ENCODE data around the gene CCDC152. TPM values are rescaled to one million over a fixed set of nuclear protein-coding genes. Genes with fewer than 3 reads are reported as not detected.

Gene CCDC152
- total RNA-seq, 6 donors from 2014 or later = 0.11 to 8.4 (median 0.58) TPM

DNA sequence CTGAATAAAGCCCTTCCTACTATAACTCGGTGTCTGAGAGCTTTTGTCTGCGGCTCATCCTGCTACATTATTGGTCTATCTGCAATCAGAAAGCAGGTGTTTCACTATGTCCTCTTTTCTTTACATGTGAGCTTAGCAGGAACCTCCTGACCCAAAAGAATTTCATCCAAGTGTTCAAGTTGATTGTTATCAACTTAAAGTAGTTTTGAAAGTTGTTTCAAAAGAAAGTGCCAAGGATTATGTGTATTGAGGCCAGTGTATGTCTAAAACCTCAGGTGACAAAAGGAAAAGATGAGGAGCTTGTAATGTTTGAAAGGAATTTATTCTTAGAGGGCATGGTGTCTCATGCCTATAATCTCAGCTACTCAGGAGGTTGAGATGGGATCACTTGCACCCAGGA is 63.1 kb downstream of the CCDC152 start:
- no peak overlapping the region for H3K4me3 ChIP-seq
- peak overlapping the region in 3 of 4 donors; percentile 30 to 50 (median 44) for H3K27ac ChIP-seq
- H3K9me3 ChIP-seq = no peaks in the 10 kb centered on the region
- no peaks in the 10 kb centered on the region for H3K36me3 ChIP-seq
- no peaks in the 10 kb centered on the region for H3K4me1 ChIP-seq
- ATAC-seq (ENCODE audit: low FRiP score in 2 of 2) (no peak), DNase-seq (no peak)
- 60 to 76% methylated on average over 2 of the region's 2 CpGs for WGBS, 2 donors
- H3K27me3 ChIP-seq = no peaks in the 10 kb centered on the region
- no peak for TF ChIP-seq EP300 (IDR thresholded peaks at IDR 0.05)
- TF ChIP-seq, protein P1, sequence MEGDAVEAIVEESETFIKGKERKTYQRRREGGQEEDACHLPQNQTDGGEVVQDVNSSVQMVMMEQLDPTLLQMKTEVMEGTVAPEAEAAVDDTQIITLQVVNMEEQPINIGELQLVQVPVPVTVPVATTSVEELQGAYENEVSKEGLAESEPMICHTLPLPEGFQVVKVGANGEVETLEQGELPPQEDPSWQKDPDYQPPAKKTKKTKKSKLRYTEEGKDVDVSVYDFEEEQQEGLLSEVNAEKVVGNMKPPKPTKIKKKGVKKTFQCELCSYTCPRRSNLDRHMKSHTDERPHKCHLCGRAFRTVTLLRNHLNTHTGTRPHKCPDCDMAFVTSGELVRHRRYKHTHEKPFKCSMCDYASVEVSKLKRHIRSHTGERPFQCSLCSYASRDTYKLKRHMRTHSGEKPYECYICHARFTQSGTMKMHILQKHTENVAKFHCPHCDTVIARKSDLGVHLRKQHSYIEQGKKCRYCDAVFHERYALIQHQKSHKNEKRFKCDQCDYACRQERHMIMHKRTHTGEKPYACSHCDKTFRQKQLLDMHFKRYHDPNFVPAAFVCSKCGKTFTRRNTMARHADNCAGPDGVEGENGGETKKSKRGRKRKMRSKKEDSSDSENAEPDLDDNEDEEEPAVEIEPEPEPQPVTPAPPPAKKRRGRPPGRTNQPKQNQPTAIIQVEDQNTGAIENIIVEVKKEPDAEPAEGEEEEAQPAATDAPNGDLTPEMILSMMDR (IDR thresholded peaks at IDR 0.05) = no peak
- no peak for TF ChIP-seq POLR2A (IDR thresholded peaks at IDR 0.05)
- no peak for TF ChIP-seq POLR2AphosphoS5 (IDR thresholded peaks at IDR 0.05)

DNA sequence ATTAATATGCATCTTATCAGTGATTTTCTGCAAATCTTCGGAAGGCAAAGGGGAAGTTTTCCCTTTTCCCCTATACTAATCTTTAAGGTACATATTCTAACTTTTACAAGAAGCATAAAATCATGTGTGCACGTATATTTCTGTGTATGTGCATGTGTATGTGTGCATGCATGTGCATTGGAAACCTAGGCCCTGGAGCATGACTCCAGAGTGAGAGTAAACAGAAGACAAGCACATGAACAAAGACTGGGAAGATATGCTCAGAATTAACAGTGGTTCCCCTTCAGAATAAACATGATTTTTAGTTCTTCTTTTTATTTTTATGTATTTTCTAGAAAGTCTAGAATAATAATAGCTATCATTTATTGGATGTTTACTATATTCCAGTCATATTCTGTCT is 65.9 kb downstream of the CCDC152 start:
- Histone ChIP-seq H3K4me1 (peaks cover 0 to 2% (median 0%) of the 10 kb centered on the region in 4 donors), H3K27ac (no peak overlapping the region), H3K36me3 (no peaks in the 10 kb centered on the region), H3K4me3 (no peak overlapping the region), H3K9me3 (no peaks in the 10 kb centered on the region), H3K27me3 (no peaks in the 10 kb centered on the region)
- ATAC-seq (ENCODE audit: low FRiP score in 2 of 2) (no peak), DNase-seq (no peak)
- TF ChIP-seq EP300 (IDR thresholded peaks at IDR 0.05) = no peak
- TF ChIP-seq POLR2AphosphoS5 (IDR thresholded peaks at IDR 0.05) = no peak
- TF ChIP-seq, protein P1 (IDR thresholded peaks at IDR 0.05) = no peak
- no peak for TF ChIP-seq POLR2A (IDR thresholded peaks at IDR 0.05)
- WGBS, 2 donors = 84 to 86% methylated on average over 2 of the region's 2 CpGs

DNA sequence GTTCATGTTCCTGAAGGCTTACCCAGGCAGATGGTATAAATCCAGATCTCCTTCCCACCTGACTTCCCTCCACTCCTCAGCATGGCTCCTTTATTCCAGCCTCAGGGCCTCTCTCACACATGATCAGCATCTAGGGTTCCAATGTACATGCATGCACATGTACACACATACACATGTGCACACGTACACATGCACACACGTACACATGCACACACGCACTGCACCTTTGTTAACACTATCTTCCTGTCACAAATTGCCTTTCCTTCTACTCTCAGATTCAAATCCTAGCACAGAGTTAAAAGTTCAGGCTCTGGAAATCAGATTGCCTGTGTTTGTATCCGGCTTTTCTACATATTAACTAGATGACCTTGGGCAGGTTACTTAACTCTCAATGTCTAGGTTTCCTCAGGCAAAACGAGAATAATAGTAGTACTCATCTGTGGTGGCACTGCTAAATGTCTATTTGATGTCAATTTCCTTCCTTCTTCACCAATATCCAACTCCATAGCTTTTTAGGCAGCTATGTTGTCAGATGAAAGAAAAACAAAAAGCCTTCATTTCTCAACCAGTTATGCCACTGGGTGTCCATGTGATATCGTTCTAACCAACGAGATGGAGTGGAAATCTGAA is 67.8 kb downstream of the CCDC152 start:
- no peak for ATAC-seq (ENCODE audit: low FRiP score in 2 of 2)

DNA sequence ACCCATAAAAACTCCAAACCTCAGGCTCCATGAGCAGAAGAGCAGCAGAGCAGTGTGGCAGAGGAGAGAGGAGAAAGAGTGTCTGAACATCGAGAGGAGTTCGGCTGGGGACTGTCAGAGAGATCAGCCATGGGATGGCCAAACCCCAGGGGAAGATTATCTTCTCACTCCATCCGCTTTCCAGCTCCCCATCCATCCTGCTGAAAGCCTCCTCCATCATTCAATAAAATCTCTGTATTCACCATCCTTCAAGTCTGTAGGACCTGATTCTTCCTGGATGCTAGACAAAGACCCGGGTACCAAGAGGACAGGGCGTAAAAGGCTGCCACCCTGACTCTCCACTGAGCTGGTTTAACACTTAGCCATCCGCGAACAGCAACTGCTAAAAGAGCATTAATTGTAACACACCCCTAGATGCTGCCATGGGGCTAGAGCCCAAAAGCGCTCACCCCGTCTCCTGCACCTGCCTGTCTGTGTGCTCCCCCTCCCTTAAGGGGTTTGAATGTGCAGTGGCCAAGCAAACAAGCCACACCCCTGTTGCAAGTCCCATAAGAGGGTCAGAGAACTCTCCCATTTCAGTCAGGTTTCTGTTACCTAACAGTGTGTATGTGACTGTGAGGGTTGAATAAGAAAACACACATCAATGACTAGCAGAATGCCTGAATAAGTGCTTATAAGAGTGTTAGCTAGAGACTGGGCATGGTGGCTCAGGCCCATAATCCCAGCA is 69.0 kb downstream of the CCDC152 start:
- no peaks in the 10 kb centered on the region for H3K9me3 ChIP-seq
- TF ChIP-seq, protein P1 (IDR thresholded peaks at IDR 0.05) = no peak
- TF ChIP-seq EP300 (IDR thresholded peaks at IDR 0.05) (no peak), POLR2AphosphoS5 (IDR thresholded peaks at IDR 0.05) (peak in 1 of 2 donors; percentile 30), POLR2A (IDR thresholded peaks at IDR 0.05) (peak in 1 of 4 donors; percentile 11)
- peak overlapping the region in 1 of 4 donors; percentile 18 for H3K27ac ChIP-seq
- peaks cover 0 to 2% (median 0%) of the 10 kb centered on the region in 4 donors for H3K4me1 ChIP-seq
- WGBS, 2 donors = 58 to 85% methylated on average over 8 to 9 of the region's 9 CpGs
- ATAC-seq (ENCODE audit: low FRiP score in 2 of 2) (peak; percentile 28 to 77), DNase-seq (peak in 1 of 2 donors; percentile 44)
- H3K36me3 ChIP-seq = no peaks in the 10 kb centered on the region
- no peak overlapping the region for H3K4me3 ChIP-seq
- no peaks in the 10 kb centered on the region for H3K27me3 ChIP-seq

More for the DNA sequence above, 67.8 kb downstream of the CCDC152 start:
- no peak overlapping the region for H3K4me3 ChIP-seq
- H3K4me1 ChIP-seq = peaks cover 0 to 2% (median 0%) of the 10 kb centered on the region in 4 donors
- TF ChIP-seq, protein P1 (IDR thresholded peaks at IDR 0.05) = no peak
- TF ChIP-seq EP300 (IDR thresholded peaks at IDR 0.05) = no peak
- TF ChIP-seq POLR2A (IDR thresholded peaks at IDR 0.05) = no peak
- TF ChIP-seq POLR2AphosphoS5 (IDR thresholded peaks at IDR 0.05) = no peak
- H3K27ac ChIP-seq = no peak overlapping the region
- no peaks in the 10 kb centered on the region for H3K36me3 ChIP-seq
- no peaks in the 10 kb centered on the region for H3K9me3 ChIP-seq
- no peak for DNase-seq
- no peaks in the 10 kb centered on the region for H3K27me3 ChIP-seq
- 75 to 78% methylated on average over 7 of the region's 7 CpGs for WGBS, 2 donors
